SH-SY5Y (cell line): Measurements from ENCODE around the gene AFF3.

Experiments used
- GATA2 ChIP-seq: IDR thresholded peaks from 2 replicates; pipeline ENCODE4 v1.6.1; 2011; ENCODE audit warnings: mild to moderate bottlenecking, low read depth, low read length
- GATA3 ChIP-seq: IDR thresholded peaks from 2 replicates; pipeline ENCODE4 v1.6.1; 2011; ENCODE audit warnings: low read depth, mild to moderate bottlenecking, low read length, moderate library complexity

Gene AFF3, protein sequence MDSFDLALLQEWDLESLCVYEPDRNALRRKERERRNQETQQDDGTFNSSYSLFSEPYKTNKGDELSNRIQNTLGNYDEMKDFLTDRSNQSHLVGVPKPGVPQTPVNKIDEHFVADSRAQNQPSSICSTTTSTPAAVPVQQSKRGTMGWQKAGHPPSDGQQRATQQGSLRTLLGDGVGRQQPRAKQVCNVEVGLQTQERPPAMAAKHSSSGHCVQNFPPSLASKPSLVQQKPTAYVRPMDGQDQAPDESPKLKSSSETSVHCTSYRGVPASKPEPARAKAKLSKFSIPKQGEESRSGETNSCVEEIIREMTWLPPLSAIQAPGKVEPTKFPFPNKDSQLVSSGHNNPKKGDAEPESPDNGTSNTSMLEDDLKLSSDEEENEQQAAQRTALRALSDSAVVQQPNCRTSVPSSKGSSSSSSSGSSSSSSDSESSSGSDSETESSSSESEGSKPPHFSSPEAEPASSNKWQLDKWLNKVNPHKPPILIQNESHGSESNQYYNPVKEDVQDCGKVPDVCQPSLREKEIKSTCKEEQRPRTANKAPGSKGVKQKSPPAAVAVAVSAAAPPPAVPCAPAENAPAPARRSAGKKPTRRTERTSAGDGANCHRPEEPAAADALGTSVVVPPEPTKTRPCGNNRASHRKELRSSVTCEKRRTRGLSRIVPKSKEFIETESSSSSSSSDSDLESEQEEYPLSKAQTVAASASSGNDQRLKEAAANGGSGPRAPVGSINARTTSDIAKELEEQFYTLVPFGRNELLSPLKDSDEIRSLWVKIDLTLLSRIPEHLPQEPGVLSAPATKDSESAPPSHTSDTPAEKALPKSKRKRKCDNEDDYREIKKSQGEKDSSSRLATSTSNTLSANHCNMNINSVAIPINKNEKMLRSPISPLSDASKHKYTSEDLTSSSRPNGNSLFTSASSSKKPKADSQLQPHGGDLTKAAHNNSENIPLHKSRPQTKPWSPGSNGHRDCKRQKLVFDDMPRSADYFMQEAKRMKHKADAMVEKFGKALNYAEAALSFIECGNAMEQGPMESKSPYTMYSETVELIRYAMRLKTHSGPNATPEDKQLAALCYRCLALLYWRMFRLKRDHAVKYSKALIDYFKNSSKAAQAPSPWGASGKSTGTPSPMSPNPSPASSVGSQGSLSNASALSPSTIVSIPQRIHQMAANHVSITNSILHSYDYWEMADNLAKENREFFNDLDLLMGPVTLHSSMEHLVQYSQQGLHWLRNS (N-terminal part only)

DNA sequence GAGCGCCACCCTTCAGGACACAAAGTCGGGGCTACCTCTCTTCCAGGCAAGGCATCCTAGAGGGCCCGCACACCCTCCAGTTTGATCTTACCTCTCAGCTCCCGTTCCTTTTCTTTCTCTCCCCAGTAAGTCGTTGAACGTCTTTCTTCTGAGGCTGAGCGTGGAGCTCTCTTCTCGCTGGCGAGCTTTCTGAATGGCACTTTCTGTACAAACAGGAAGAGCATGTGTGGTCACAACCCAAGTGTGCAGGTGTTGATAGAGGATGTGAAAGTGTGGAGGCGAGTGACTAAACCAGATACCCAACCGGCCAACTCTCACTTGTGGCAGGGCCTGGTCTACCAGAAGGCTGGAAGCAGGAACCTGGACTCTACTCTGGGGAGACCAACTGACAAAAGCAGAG lies at the start of gene AFF3:
AFF3 (minus strand) TSS at position 198 of the 400 bp plus-strand sequence. CDS start 38,136 bp downstream, outside the sequence.
- TF ChIP-seq GATA3 = no peak
- TF ChIP-seq GATA2 = no peak

DNA sequence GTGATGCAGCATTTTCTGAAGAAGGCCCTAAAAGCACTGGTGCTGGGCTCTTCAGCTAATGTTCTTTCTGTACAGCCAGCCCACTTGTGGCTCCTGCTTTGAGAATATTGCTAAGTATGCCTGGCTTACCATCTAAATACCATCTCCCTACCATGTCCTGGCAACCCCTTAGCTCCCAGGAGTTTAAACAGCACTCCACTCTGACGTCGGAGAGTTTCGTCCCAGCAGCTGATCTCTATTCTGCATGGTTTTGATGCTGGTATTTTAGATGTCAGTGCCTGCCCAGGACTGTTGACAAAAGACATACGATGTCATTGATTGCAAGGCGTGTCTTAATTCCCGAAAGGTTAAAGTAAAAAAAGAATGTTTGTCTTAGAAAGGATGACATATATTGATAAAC lies 47.0 kb upstream of the AFF3 start:
- TF ChIP-seq GATA2 = no peak
- no peak for TF ChIP-seq GATA3

DNA sequence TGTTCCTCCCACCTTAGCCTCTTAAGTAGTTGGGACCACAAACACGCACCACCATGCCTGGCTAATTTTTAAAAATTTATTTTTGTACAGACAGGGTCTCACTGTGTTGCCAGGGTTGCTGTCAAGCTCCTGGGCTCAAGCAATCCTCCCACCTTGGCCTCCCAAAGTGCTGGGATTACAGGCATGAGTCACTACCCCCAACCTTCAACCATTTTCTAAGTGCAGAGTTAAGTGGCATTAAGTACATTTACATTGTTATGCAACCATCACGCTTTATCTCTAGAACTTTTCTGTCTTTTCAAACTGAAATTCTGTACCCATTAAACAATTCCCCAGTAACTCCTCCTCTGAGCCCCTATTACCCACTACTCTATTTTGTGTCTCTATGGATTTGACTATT lies 45.9 kb upstream of the AFF3 start:
- TF ChIP-seq GATA3 = no peak
- TF ChIP-seq GATA2 = no peak

DNA sequence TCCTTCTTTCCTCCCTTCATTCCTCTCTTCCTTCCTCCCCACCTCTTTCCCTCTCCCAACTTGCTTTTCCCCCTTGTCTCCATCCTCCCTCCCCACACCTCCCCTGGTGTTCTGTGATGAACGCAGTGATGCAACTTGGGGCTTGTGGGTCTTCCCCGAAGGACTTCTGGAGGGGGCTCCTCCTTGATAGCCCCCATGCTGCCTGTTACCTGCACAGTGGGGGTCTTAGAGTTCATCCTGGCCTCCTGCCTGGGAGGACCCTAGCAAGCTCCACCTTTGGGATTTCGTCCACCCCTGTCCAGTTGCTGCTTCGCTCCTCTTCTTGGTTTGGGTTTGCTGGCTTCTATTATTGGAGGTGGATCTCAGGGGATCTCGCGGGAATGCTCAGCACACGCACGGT lies 43.7 kb upstream of the AFF3 start:
- TF ChIP-seq GATA2 (no peak), GATA3 (no peak)

DNA sequence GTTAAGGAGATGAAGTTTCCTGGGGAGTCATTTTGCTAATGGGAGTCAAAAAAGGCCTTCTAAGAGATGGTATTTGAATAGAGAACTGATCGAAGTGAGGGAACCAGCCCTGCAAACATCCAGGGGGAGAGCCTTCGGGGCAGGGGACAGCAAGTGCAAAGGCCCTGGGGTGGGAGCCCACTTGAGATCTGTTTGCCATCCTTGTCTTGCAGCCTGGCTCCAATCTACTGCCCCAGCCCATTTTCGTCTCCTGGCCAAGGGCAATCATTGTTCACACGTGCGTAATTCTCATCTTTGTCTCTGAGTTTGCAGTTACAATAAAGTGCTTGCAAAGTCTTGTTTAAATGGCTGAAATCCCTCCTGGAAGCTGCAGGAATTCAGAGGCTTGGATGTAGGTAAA lies 43.1 kb upstream of the AFF3 start:
- TF ChIP-seq GATA2 = no peak
- TF ChIP-seq GATA3 = no peak

DNA sequence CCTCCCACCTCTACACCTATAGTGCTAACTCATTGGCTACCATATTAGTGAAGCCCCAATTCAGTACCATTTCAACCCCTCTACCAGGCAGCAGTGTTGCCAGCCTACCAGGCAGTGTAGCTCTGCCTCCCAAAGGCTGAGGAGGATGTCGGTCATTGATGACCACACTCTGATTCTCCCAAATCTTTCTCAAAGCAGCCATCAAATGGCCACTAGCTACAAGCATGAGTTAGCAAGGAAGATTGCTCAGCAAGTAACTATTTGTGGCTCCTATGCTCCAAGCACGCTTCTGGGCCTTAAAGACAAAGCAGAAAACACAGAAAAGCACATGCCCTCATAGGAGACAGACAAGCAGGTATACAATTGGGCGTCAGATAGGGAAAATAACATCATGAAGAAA lies 42.7 kb upstream of the AFF3 start:
- TF ChIP-seq GATA2 (no peak), GATA3 (no peak)

DNA sequence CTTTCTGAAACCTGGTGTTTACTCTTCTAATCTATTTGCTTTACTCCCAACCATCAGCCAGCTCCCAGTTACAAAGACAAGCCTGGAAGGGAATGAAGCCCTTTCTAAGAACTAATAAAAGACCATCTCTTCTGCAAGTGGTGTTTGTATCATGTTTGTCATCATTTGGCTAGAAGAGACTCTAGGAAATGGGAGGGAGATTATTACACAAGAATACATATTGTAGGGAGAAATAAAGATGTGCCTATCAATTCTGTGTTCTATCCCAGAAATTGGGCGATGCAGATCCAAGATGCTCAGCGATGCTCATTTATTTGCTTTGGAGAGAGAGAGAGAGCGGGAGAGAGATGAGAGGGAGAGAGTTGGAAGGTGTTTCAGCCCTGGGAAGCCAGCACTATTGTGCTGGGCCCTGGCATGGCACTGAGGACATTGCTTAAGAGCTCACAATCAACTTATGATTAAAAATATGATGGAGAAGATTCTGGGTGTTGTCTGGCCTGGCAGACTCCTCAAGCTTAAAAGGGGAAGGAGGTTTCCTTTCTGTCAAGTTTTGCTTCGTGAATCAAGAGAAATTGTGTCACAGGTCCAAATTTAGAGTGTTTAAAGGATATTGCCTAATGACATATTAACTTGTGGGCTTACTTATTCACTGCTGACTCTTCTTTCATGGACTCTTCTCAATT lies 41.8 kb upstream of the AFF3 start:
- TF ChIP-seq GATA3 (no peak), GATA2 (no peak)

DNA sequence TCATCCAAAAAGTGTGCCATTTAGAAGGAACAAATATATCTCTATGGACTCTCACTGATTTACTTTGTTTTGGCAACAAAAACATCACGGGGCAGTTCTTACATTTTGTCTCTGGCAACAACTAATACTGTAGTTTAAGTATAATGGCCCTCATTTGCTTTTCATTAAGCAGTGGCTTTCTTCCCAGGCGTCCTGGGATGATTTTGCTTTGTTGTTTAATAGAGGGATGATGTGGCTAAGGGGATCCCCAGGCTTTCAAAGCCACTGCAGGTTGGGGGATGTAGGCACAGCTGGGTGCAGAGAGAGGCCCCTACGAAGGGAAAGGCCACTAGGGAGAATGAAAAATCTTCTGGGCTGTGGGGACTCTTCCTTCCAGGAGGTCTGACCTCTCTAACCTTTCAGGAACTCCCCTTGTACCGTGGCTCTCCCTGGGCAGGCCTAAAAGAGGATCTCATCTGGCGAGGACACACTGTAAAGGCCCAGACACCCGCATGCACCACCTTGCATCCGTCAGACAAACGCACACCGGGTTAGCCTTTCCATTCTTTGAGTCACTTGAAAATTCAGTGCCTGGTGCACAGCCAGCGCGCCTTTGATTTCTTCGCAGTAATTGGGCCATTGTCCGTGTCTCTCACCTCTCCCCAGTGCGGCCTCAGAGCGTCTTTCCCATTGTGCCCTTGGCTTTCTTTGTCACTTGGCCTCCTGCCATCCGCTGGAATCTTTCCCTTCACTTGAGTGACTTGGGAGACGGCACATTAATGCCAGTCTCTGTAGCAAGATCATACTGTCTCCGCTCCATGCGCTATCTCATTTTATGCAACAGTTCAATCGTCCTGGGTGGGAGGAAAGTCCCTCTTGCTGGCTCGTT lies 40.3 kb upstream of the AFF3 start:
- TF ChIP-seq GATA3 (no peak), GATA2 (no peak)

DNA sequence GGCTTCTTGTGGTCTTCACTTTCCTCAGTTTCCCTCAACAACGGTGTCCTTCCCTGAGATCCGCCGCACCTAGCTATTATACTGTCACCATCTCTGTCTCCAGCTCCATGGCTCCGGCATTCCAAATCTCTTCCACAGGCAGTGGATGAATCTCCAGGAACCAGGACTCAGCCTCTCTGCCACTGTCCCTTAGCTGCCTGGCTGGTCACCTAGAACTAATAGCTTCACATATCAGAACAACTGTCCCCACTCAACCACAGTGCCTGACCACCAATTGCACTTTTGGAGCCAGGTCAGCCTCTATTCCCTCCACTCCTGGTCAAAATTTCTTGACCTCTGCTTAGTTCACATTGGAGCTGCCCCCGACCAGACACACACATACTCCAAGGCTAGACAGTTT lies 38.1 kb upstream of the AFF3 start:
- TF ChIP-seq GATA3 (no peak), GATA2 (no peak)

DNA sequence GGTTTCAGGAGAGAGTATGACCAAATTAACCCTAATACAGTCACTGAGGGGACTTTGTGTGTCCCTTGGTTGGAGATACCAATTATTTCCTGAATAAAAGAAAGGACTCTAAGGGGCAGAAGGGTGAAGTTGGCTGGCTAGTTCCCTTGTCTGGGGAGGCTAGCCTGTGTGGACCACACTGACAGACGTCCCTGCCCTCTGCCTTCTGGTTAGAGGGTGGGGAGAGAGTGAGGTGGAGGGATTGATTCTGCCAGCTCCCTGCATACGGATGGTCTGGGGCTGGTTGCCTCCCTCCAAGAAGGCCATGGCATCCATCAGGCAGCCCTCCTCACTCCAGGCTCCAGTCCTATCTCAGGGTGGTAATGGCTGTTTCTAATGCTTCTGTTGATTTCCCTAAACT lies 37.4 kb upstream of the AFF3 start:
- no peak for TF ChIP-seq GATA3
- no peak for TF ChIP-seq GATA2

- TF ChIP-seq GATA3 = peak; percentile 98
- TF ChIP-seq GATA2 = peak; percentile 96
These were observed 36.5 kb upstream of the AFF3 start for GRCh38 chr2:100178864-100179263.

- TF ChIP-seq GATA3 (no peak), GATA2 (no peak)
These were observed 35.8 kb upstream of the AFF3 start for GRCh38 chr2:100178085-100178788.

DNA sequence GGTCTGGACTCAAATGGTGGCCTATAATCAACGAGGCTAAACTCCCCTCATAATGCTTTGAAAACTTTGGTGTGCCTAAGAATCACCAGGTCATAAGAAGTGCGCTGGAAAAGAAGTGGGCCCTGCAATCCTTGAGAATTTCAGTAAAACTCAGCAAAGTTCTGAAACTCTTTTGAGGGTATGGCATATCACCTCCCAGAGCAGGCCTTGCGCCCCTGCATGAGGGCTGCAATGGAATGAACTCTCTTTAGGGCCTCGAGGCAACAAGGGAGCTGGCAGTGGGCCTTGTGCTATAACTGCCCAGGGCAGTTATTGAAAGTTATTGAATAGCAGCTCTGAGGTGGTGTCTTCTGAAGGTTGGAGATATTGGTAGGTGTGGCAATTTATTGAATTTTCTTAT lies 34.5 kb upstream of the AFF3 start:
- TF ChIP-seq GATA3 (no peak), GATA2 (no peak)

DNA sequence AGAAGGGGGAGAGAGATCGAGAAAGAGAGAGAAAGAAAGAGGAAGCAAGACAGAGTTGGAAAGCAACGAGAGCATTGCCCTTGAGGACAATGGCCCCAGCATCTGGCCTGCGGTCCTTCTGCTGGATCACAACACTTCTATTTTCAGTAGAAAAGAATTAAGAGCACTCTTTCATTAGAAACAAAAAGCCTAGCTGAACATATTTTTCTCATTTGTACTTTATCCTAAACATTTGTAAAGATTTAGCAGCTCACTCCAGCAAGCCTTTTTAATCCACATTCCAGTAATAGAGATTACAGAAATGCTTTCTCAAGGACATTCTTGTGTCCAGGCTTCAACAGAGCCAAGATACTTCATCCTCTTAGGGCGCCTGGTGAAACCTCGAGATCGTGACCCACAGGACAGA lies 31.6 kb upstream of the AFF3 start:
- TF ChIP-seq GATA2 (no peak), GATA3 (no peak)
